Epithelial cell of proximal tubule (primary cell): Measurements from ENCODE around the gene COPE. TPM values are rescaled to one million over a fixed set of nuclear protein-coding genes. Genes with fewer than 3 reads are reported as not detected.

ENCODE experiments used
- DNase-seq: peaks from one replicate; pipeline ENCODE4 v3.0.0-alpha.2; 2011; ENCODE audit warnings: low read depth
- H3K4me3 ChIP-seq: 2 replicates; pipeline ENCODE4 v1.5.1; 2011; ENCODE audit warnings: low read depth, mild to moderate bottlenecking, low read length
- total RNA-seq: library from RNA; depleted of rRNA; stranded (reverse); fragments of >200 nt; gene quantifications from 2 replicates; pipeline ENCODE4 v1.2.3, GENCODE V29; 2015
- TF ChIP-seq, protein P1 (sequence below): conservative IDR thresholded peaks from 2 replicates; pipeline ENCODE4 v1.5.1; 2012; ENCODE audit warnings: low read depth, mild to moderate bottlenecking, low read length

Gene COPE
- total RNA-seq, 1 donor from 2014 or later, result 312 TPM

GRCh38 chr19:18878058-18878797 lies 41.0 kb downstream of the COPE start:
- DNase-seq, result no peak
- TF ChIP-seq, protein P1, sequence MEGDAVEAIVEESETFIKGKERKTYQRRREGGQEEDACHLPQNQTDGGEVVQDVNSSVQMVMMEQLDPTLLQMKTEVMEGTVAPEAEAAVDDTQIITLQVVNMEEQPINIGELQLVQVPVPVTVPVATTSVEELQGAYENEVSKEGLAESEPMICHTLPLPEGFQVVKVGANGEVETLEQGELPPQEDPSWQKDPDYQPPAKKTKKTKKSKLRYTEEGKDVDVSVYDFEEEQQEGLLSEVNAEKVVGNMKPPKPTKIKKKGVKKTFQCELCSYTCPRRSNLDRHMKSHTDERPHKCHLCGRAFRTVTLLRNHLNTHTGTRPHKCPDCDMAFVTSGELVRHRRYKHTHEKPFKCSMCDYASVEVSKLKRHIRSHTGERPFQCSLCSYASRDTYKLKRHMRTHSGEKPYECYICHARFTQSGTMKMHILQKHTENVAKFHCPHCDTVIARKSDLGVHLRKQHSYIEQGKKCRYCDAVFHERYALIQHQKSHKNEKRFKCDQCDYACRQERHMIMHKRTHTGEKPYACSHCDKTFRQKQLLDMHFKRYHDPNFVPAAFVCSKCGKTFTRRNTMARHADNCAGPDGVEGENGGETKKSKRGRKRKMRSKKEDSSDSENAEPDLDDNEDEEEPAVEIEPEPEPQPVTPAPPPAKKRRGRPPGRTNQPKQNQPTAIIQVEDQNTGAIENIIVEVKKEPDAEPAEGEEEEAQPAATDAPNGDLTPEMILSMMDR, result no peak
- H3K4me3 ChIP-seq, result no peak overlapping the region

DNA sequence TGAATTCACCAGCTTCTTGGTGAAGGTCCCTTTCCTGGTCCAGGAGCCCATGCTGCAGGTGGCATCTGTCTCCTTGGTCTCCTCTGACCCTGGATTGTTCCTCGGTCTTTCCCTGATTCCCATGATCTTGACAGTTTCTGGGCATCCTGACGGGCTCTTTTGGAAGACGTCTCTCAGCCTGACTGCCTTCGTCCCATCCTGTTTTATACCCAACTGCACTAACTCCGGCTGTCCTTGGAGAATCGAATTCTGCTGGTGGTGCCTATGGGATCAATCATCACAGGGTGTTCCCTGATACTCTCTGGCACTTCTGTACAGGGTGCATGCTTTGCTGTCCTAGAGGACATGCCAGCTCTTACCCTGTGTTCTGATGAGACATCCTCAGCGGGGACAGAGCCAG lies 42.3 kb downstream of the COPE start:
- H3K4me3 ChIP-seq, result no peak overlapping the region
- no peak for DNase-seq
- TF ChIP-seq, protein P1, result no peak

- TF ChIP-seq, protein P1, result no peak
- no peak for DNase-seq
Observed at GRCh38 chr19:18875726-18876125, 43.5 kb downstream of the COPE start.

GRCh38 chr19:18871543-18871942 lies 47.6 kb downstream of the COPE start:
- TF ChIP-seq, protein P1, result no peak
- H3K4me3 ChIP-seq, result no peak overlapping the region
- no peak for DNase-seq

More at GRCh38 chr19:18875726-18876125, 43.5 kb downstream of the COPE start:
- H3K4me3 ChIP-seq, result no peak overlapping the region

- TF ChIP-seq, protein P1, result no peak
- DNase-seq, result no peak
- H3K4me3 ChIP-seq, result no peak overlapping the region
Observed at GRCh38 chr19:18870531-18871172, 48.5 kb downstream of the COPE start.

GRCh38 chr19:18869781-18870530 lies 49.2 kb downstream of the COPE start:
- no peak for DNase-seq
- TF ChIP-seq, protein P1, result no peak
- H3K4me3 ChIP-seq, result no peak overlapping the region
